ENCODE measurements around the gene SLC43A2.

Gene SLC43A2

DNA sequence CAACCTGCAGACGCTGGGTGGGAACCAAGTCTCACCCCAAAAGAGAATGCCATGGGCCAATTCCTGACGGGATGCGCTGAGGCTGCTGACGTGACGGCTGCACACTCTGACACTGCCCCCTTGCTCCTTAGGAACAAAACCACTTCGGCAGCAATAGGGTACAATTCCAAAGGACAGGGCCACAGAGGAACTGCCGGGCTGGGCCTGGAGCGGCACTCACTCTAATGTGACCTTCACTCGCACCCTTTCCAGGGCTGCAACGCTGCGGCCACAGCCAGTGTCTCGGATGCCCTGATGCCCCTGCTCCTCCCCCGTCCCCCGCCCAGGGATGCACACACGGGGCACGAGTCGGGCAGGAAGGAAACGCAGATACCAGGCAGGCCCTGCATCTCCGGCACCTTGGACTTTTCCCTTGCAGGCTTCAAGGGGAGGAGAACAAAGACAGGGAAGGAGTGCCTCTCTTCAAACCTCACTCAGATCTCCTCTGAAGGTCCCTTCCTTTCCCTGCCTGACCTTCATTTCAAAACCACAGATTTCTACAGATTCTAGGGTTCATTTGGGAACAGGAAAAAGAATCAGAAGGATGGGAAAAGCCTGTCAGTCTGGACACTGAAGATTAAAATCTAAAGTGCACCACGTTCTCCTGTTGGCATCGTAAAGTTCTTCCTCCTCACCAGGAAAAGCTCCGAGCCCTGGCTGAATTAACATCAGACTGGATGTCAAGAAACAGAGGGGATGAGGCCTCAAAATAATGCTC is 68.4 kb downstream of the SLC43A2 start:
- H3K9ac ChIP-seq (ENCODE audit: low read depth, low read length) = peak overlapping the region; percentile 68
- ATAC-seq (ENCODE audit: insufficient read depth, low read depth) (no peak), DNase-seq (no peak)
- H3K36me3 ChIP-seq (ENCODE audit: insufficient read depth, low read length) = peaks cover 49% of the 10 kb centered on the region
- peaks cover 75% of the 10 kb centered on the region for H3K79me2 ChIP-seq (ENCODE audit: insufficient read depth, low read length)
- H3K9me3 ChIP-seq (ENCODE audit: insufficient read depth, low read length, severe bottlenecking) = no peaks in the 10 kb centered on the region
- H4K20me1 ChIP-seq (ENCODE audit: insufficient read depth, low read length) = peaks cover 62% of the 10 kb centered on the region
- peak overlapping the region; percentile 84 for H3K4me2 ChIP-seq (ENCODE audit: insufficient read depth, low read length)
- H3K4me3 ChIP-seq (ENCODE audit: low read depth in 1 of 2, low read length in 2 of 2) = peak overlapping the region in 1 of 2 experiments; percentile 74; a peak in 2 of 4 replicates
- peak overlapping the region; percentile 70 for H3K27ac ChIP-seq (ENCODE audit: low read length)
- H3K4me1 ChIP-seq (ENCODE audit: insufficient read depth, low read length) = peaks cover 50% of the 10 kb centered on the region
- no peaks in the 10 kb centered on the region for H3K27me3 ChIP-seq (ENCODE audit: insufficient read depth, low read length, poor library complexity)
- no peak overlapping the region for H2AFZ ChIP-seq (ENCODE audit: low read depth, low read length)
- no peak for TF ChIP-seq CTCF (IDR thresholded peaks at IDR 0.05; ENCODE audit: borderline replicate concordance, extremely low read depth, low read length, poor library complexity, severe bottlenecking)

DNA sequence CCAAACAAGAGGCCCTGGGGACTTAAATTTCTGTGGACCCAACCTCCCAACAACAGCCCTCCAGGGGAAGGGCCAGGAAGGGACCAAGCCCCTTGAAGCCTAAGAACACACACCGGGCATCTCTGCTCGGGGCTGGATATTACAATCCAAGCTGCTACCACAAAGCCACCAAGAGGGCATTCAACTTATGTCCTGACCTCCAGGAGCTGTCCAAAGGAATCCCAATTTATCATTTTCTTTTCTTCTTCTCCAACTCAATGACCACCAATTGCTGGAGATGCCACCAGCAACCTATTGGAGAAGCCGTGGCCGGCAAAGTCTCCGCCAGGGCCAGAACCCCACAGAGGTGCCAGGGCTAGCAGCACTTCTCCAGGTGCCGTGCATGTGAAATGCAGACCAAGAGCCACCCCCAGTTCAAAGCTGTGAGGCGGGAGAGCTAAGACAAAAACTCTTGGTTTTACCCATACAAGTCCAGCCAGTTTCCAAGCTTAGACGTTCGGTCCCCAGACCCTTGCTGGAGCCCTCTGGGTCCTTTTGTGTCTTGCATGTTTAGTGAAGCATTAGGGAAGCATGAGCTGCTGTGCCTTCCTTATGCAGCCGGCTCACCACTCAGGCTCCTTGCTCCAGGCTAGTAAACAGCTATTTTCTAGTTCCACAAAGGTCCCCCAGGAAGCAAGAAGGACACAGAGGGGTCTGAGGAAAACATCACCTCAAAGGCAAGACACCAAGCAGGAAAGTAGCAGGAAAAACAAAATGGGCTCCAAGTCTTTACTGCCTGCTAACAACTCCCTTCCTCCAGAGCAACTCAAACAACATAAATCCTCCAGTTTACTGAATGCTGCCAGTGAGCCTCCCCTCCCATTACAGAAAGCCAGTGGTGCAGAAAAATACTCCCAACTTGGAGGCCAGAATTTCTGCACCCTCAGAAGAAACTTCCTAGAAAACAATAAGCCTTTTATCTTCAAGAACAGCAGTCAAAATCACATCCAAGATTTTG is 69.3 kb downstream of the SLC43A2 start:
- TF ChIP-seq EZH2 (IDR thresholded peaks at IDR 0.05; ENCODE audit: borderline replicate concordance, low read depth, low read length, severe bottlenecking) (no peak), CTCF (IDR thresholded peaks at IDR 0.05; ENCODE audit: borderline replicate concordance, extremely low read depth, low read length, poor library complexity, severe bottlenecking) (no peak)
- no peak for DNase-seq
- Histone ChIP-seq H3K4me1 (ENCODE audit: insufficient read depth, low read length) (peaks cover 50% of the 10 kb centered on the region), H3K9ac (ENCODE audit: low read depth, low read length) (peak overlapping the region; percentile 68), H4K20me1 (ENCODE audit: insufficient read depth, low read length) (peaks cover 71% of the 10 kb centered on the region), H3K4me2 (ENCODE audit: insufficient read depth, low read length) (peak overlapping the region; percentile 84; the same call in 1 of the 2 replicates), H3K27me3 (ENCODE audit: insufficient read depth, low read length, poor library complexity) (no peaks in the 10 kb centered on the region), H3K79me2 (ENCODE audit: insufficient read depth, low read length) (peaks cover 84% of the 10 kb centered on the region), H3K9me3 (ENCODE audit: insufficient read depth, low read length, severe bottlenecking) (no peaks in the 10 kb centered on the region), H3K4me3 (ENCODE audit: low read depth in 1 of 2, low read length in 2 of 2) (peak overlapping the region in 1 of 2 experiments; percentile 34; a peak in 2 of 4 replicates), H3K27ac (ENCODE audit: low read length) (peak overlapping the region; percentile 70), H3K36me3 (ENCODE audit: insufficient read depth, low read length) (peaks cover 58% of the 10 kb centered on the region), H2AFZ (ENCODE audit: low read depth, low read length) (no peak overlapping the region)
- ATAC-seq (ENCODE audit: insufficient read depth, low read depth) = no peak

DNA sequence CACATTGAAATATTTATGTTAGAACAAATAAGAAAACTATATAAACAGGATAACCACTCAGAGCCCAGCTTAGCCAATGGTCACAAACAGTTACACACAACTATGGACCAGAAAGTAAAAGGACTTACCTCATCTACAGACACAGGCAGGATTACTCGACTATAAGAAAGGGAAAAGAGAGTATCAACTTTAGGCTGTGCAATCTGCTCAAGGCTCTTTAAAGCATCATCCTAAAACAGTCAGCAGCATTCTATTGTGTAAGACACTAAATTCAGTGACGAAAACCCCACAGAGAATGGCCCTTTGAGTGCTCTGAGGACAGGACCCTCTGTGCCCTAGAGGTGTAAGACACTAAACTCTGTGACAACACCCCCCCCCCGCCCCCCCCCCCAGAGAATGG is 70.2 kb downstream of the SLC43A2 start:
- no peak overlapping the region for H2AFZ ChIP-seq (ENCODE audit: low read depth, low read length)
- H4K20me1 ChIP-seq (ENCODE audit: insufficient read depth, low read length) = peaks cover 71% of the 10 kb centered on the region
- no peak for ATAC-seq (ENCODE audit: insufficient read depth, low read depth)
- DNase-seq = no peak
- no peaks in the 10 kb centered on the region for H3K27me3 ChIP-seq (ENCODE audit: insufficient read depth, low read length, poor library complexity)
- peak overlapping the region; percentile 44; the same call in 1 of the 2 replicates for H3K4me2 ChIP-seq (ENCODE audit: insufficient read depth, low read length)
- H3K9ac ChIP-seq (ENCODE audit: low read depth, low read length) = no peak overlapping the region
- H3K36me3 ChIP-seq (ENCODE audit: insufficient read depth, low read length) = peaks cover 67% of the 10 kb centered on the region
- TF ChIP-seq EZH2 (IDR thresholded peaks at IDR 0.05; ENCODE audit: borderline replicate concordance, low read depth, low read length, severe bottlenecking) (no peak), CTCF (IDR thresholded peaks at IDR 0.05; ENCODE audit: borderline replicate concordance, extremely low read depth, low read length, poor library complexity, severe bottlenecking) (no peak)
- no peaks in the 10 kb centered on the region for H3K9me3 ChIP-seq (ENCODE audit: insufficient read depth, low read length, severe bottlenecking)
- peak overlapping the region in 1 of 2 experiments; percentile 16; a peak in 1 of 4 replicates for H3K4me3 ChIP-seq (ENCODE audit: low read depth in 1 of 2, low read length in 2 of 2)
- H3K4me1 ChIP-seq (ENCODE audit: insufficient read depth, low read length) = peaks cover 43% of the 10 kb centered on the region
- H3K79me2 ChIP-seq (ENCODE audit: insufficient read depth, low read length) = peaks cover 94% of the 10 kb centered on the region
- peak overlapping the region; percentile 46 for H3K27ac ChIP-seq (ENCODE audit: low read length)

Data from DND-41 (cell line).